MCF 10A (cell line): ENCODE measurements around the gene UCP3. TPM values are rescaled to one million over a fixed set of nuclear protein-coding genes. Genes with fewer than 3 reads are reported as not detected.

Experiments
- BruUV-seq: library from RNA; stranded (reverse); fragments of 400-500 nt; replicated peaks from 2 replicates; lab custom pipeline; 2021; lab: Mats Ljungman, UMichigan
- CTCF ChIA-PET: fragments of 300-600 bp; sonication (Branson Sonifier 250); formaldehyde crosslinking; extraction: SDS; loops from one replicate; lab custom pipeline; 2021; ENCODE audit warnings: antibody characterized with exemption, inconsistent platforms; lab: Yijun Ruan, JAX
- POLR2A ChIA-PET: fragments of 300-600, 350-650 bp; sonication (Branson Sonifier 250); formaldehyde crosslinking; extraction: SDS; loops from one replicate; lab custom pipeline; 2020; ENCODE audit warnings: antibody characterized with exemption, inconsistent platforms; lab: Yijun Ruan, JAX
- DNase-seq: peaks from one replicate; pipeline ENCODE4 v3.0.0-alpha.2; 2018; ENCODE audit not compliant: unreplicated experiment
- H3K27ac Mint-ChIP-seq: one replicate; pipeline ENCODE4 v1.8.0; 2022; ENCODE audit warnings: mild to moderate bottlenecking, low read depth, mixed read lengths; ENCODE audit not compliant: unreplicated experiment
- H3K27me3 Mint-ChIP-seq: one replicate; pipeline ENCODE4 v1.8.0; 2022; ENCODE audit warnings: mixed read lengths; ENCODE audit not compliant: insufficient read depth, unreplicated experiment
- H3K36me3 Mint-ChIP-seq: one replicate; pipeline ENCODE4 v1.8.0; 2022; ENCODE audit warnings: mild to moderate bottlenecking, moderate library complexity, mixed read lengths; ENCODE audit not compliant: insufficient read depth, unreplicated experiment
- H3K4me1 Mint-ChIP-seq: one replicate; pipeline ENCODE4 v1.8.0; 2022; ENCODE audit warnings: mixed read lengths; ENCODE audit not compliant: insufficient read depth, unreplicated experiment
- H3K4me3 Mint-ChIP-seq: one replicate; pipeline ENCODE4 v1.8.0; 2022; ENCODE audit warnings: mild to moderate bottlenecking, moderate library complexity, mixed read lengths; ENCODE audit not compliant: unreplicated experiment
- H3K9me3 Mint-ChIP-seq: one replicate; pipeline ENCODE4 v1.8.0; 2022; ENCODE audit warnings: mixed read lengths; ENCODE audit not compliant: unreplicated experiment
- CTCF ChIP-seq: fragments of 200-600 bp; IDR thresholded peaks from one replicate; pipeline ENCODE4 v1.8.0; 2022; ENCODE audit warnings: antibody characterized with exemption, mild to moderate bottlenecking; ENCODE audit not compliant: unreplicated experiment
- intact Hi-C: fragments of 100-400 bp; cut with micrococcal nuclease; formaldehyde crosslinking; loops from 2 replicates; pipeline ENCODE4 v1.14.1; 2022
- total RNA-seq: library from RNA; stranded (reverse); gene quantifications from 2 replicates; pipeline ENCODE4 v1.2.3, GENCODE V29; 2022

UCP3 gene
- total RNA-seq, 1 experiment from 2014 or later, result 1.5 TPM

- ChIA-PET CTCF (interaction anchor here (0.6 to 1.9 kb wide), 5 partner anchors 20 to 214 kb away, joined by 3 to 8 read pairs (median 3); no protein-coding TSS in a partner anchor), POLR2A (interaction anchor here (0.6 to 0.8 kb wide), 2 partner anchors 83 to 367 kb away, joined by 3 read pairs; no protein-coding TSS in a partner anchor)
- TF ChIP-seq CTCF, result no peak
- Mint-ChIP-seq H3K9me3 (no peaks in the 10 kb centered on the region), H3K36me3 (peaks cover 6% of the 10 kb centered on the region), H3K27me3 (no peaks in the 10 kb centered on the region), H3K4me3 (no peak overlapping the region), H3K4me1 (no peaks in the 10 kb centered on the region), H3K27ac (peak overlapping the region; percentile 15)
- intact Hi-C loops, result no loop called here
- peak; percentile 73 for DNase-seq
- BruUV-seq, result no TSS peak
Measured at GRCh38 chr11:74018331-74019005, 9.6 kb upstream of the UCP3 start.

- ChIA-PET POLR2A (no interaction called here), CTCF (interaction anchor here (0.6 to 1.9 kb wide), 4 partner anchors 20 to 394 kb away, joined by 3 to 8 read pairs (median 4); no protein-coding TSS in a partner anchor)
- BruUV-seq, result no TSS peak
- Mint-ChIP-seq H3K36me3 (peaks cover 6% of the 10 kb centered on the region), H3K4me1 (no peaks in the 10 kb centered on the region), H3K4me3 (no peak overlapping the region), H3K27ac (no peak overlapping the region), H3K27me3 (no peaks in the 10 kb centered on the region), H3K9me3 (no peaks in the 10 kb centered on the region)
- intact Hi-C loops, result no loop called here
- no peak for DNase-seq
- no peak for TF ChIP-seq CTCF
Measured at GRCh38 chr11:74017631-74018030, 8.7 kb upstream of the UCP3 start.

- ChIA-PET CTCF (interaction anchor here (0.6 to 1.3 kb wide), 3 partner anchors 52 to 1959 kb away, joined by 3 to 7 read pairs (median 3); no protein-coding TSS in a partner anchor), POLR2A (no interaction called here)
- Mint-ChIP-seq H3K36me3 (peaks cover 6% of the 10 kb centered on the region), H3K9me3 (no peaks in the 10 kb centered on the region), H3K27me3 (no peaks in the 10 kb centered on the region), H3K4me1 (no peaks in the 10 kb centered on the region), H3K4me3 (no peak overlapping the region), H3K27ac (no peak overlapping the region)
- intact Hi-C loops, result no loop called here
- no peak for DNase-seq
- no TSS peak for BruUV-seq
- TF ChIP-seq CTCF, result no peak
Measured at GRCh38 chr11:74015919-74016684, 7.2 kb upstream of the UCP3 start.

DNA sequence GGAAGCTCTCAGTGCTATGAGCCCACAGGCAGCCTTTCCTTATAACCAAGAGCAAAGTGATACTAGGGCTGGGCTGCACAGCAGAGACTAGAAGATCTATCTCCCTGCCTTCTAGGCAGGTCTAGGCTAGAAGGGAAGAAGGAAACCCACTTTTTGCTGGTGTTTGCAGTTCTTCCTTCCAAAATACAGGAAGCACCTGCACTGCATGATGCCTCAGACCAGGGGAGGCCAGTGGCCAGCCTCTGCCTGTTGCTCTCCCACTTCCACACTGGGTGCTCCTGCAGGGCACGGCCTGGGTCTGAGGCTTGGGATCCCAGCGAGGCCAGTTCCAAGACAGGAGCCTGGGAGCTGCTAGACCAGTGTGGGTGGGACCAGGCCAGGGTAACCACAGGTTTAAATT is 6.0 kb upstream of the UCP3 start:
- no peak for DNase-seq
- peaks cover 11% of the 10 kb centered on the region for H3K36me3 Mint-ChIP-seq
- TF ChIP-seq CTCF, result no peak
- H3K9me3 Mint-ChIP-seq, result no peaks in the 10 kb centered on the region
- BruUV-seq, result no TSS peak
- no peak overlapping the region for H3K4me3 Mint-ChIP-seq
- intact Hi-C loops, result no loop called here
- H3K4me1 Mint-ChIP-seq, result no peaks in the 10 kb centered on the region
- ChIA-PET POLR2A (no interaction called here), CTCF (interaction anchor here (1.3 kb wide), 1 partner anchor 51 kb away, joined by 7 read pairs; no protein-coding TSS in a partner anchor)
- no peaks in the 10 kb centered on the region for H3K27me3 Mint-ChIP-seq
- no peak overlapping the region for H3K27ac Mint-ChIP-seq
